Cardiac fibroblast (primary cell): Measurements from ENCODE around the gene RBMS3.
"Not testable (repeated sequence)": the region's sequence is repeated elsewhere in the genome, so short reads cannot be mapped to it uniquely, and the experiment has no call there.

Experiments used
- DNase-seq, 2 donors: peaks; one replicate each; pipeline versions ENCODE4 v3.0.0 to v3.0.0-alpha.2; 2010; ENCODE audit warnings: low read depth in 2 of 2
- H3K4me3 ChIP-seq, 2 donors: replicated peaks in 1 of 2; 1 replicate in 1 of 2; 2 replicates in 1 of 2; pipeline ENCODE4 v1.5.1; 2011; ENCODE audit warnings: low read depth in 2 of 2, low read length in 2 of 2, mild to moderate bottlenecking in 2 of 2, moderate library complexity in 1 of 2
- CTCF ChIP-seq: IDR thresholded peaks from one replicate; pipeline ENCODE4 v1.5.1; 2011; ENCODE audit warnings: low read depth, mild to moderate bottlenecking, low read length, inconsistent platforms

The RBMS3 gene

GRCh38 chr3:29777869-29778268, 497.0 kb downstream of the RBMS3 start:
- no peak for DNase-seq
- TF ChIP-seq CTCF = no peak
- no peak overlapping the region for H3K4me3 ChIP-seq

GRCh38 chr3:29789686-29790085, 508.8 kb downstream of the RBMS3 start:
- DNase-seq = peak in 1 of 2 donors; percentile 16
- no peak for TF ChIP-seq CTCF
- no peak overlapping the region for H3K4me3 ChIP-seq

- no peak for TF ChIP-seq CTCF
- no peak overlapping the region for H3K4me3 ChIP-seq
- no peak for DNase-seq
These were observed 515.9 kb downstream of the RBMS3 start for GRCh38 chr3:29796808-29797207.

GRCh38 chr3:29802057-29802456, 521.2 kb downstream of the RBMS3 start:
- no peak for TF ChIP-seq CTCF
- no peak for DNase-seq
- H3K4me3 ChIP-seq = no peak overlapping the region

GRCh38 chr3:29804044-29804443, 523.2 kb downstream of the RBMS3 start:
- H3K4me3 ChIP-seq = no peak overlapping the region
- no peak for DNase-seq
- no peak for TF ChIP-seq CTCF

- DNase-seq = peak in 1 of 2 donors; percentile 42
- H3K4me3 ChIP-seq = no peak overlapping the region
- TF ChIP-seq CTCF = no peak
These were observed 524.9 kb downstream of the RBMS3 start for GRCh38 chr3:29805757-29806156.

GRCh38 chr3:29808324-29808723, 527.5 kb downstream of the RBMS3 start:
- H3K4me3 ChIP-seq, DNase-seq: not testable (repeated sequence)
